ENCODE data around the gene PXN.

DNA sequence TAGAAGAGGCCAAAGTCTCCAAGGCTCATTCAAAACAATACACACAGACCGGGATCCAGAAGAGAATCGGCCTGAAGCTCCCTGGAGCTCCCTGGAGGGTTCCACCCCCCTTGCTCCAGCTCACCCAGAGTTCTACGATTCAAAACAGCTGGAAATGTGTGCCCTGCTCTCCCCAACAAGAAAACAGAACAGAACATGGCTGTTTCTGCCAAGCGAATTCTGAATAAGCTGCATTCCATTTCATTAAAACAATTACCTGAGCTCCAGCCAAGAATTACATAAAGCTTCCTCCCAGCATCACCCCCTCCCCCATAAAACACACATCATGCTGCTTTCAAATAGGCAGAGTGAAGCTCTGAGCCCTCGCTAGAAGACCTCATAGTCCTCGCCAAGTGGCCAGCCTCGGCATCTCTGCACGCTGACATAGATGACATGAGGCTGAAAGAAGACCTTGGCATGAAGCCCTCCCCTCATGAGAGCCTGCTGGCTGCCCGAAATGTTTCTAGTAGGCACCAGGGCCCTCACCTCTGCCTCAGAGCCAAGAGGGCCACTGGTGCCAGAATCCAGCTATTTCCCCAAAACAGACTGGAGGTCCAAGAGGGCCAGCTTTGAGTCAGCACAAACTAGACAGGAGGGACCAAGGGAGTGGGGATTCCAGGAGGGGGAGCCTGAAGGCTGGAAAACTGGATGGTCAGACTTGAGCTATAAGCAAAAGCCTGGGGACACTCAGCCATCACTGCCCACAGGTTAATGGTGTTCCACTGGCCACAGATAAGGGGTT lies 8.3 kb downstream of the PXN start:
- TF ChIP-seq, protein P1, sequence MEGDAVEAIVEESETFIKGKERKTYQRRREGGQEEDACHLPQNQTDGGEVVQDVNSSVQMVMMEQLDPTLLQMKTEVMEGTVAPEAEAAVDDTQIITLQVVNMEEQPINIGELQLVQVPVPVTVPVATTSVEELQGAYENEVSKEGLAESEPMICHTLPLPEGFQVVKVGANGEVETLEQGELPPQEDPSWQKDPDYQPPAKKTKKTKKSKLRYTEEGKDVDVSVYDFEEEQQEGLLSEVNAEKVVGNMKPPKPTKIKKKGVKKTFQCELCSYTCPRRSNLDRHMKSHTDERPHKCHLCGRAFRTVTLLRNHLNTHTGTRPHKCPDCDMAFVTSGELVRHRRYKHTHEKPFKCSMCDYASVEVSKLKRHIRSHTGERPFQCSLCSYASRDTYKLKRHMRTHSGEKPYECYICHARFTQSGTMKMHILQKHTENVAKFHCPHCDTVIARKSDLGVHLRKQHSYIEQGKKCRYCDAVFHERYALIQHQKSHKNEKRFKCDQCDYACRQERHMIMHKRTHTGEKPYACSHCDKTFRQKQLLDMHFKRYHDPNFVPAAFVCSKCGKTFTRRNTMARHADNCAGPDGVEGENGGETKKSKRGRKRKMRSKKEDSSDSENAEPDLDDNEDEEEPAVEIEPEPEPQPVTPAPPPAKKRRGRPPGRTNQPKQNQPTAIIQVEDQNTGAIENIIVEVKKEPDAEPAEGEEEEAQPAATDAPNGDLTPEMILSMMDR (IDR thresholded peaks at IDR 0.05) = no peak
- TF ChIP-seq POLR2A (IDR thresholded peaks at IDR 0.05) = peak; percentile 21 to 47
